Mammary epithelial cell (primary cell): ENCODE measurements around the gene SAMD5.

ENCODE experiments used
- EZH2 ChIP-seq: IDR thresholded peaks from 2 replicates; pipeline ENCODE4 v1.6.1; 2012; ENCODE audit warnings: low read length, inconsistent platforms, borderline replicate concordance
- TF ChIP-seq, protein P1 (sequence below), 2 donors: IDR thresholded peaks in 1 of 2; conservative IDR thresholded peaks in 1 of 2; 2 replicates each; pipeline ENCODE4 v1.5.1; 2011 to 2012; ENCODE audit warnings: inconsistent platforms in 2 of 2, low read length in 2 of 2, mild to moderate bottlenecking in 2 of 2, control low read depth in 1 of 2, low read depth in 1 of 2; ENCODE audit not compliant: insufficient read depth in 1 of 2; ENCODE audit errors: extremely low read depth in 1 of 2

DNA sequence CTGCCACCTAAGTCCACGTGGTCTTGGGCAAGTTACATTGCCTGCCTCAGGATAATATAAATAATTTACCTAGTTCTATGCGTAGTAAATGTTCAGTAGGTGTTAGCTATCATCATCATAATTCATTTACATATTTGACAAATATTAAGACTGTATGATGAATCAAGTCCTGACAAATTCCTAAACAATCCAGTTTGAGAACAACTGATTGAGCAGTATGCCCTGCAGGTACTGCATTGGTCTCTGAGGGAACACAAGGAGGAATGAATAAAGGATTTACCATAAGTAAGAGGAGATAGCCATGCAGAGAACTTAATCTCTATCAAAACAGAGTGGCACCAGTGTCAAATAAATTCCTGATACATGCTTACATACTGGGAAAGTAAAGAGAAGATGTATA, 70.4 kb downstream of the SAMD5 start:
- TF ChIP-seq EZH2, result no peak
- TF ChIP-seq, protein P1, sequence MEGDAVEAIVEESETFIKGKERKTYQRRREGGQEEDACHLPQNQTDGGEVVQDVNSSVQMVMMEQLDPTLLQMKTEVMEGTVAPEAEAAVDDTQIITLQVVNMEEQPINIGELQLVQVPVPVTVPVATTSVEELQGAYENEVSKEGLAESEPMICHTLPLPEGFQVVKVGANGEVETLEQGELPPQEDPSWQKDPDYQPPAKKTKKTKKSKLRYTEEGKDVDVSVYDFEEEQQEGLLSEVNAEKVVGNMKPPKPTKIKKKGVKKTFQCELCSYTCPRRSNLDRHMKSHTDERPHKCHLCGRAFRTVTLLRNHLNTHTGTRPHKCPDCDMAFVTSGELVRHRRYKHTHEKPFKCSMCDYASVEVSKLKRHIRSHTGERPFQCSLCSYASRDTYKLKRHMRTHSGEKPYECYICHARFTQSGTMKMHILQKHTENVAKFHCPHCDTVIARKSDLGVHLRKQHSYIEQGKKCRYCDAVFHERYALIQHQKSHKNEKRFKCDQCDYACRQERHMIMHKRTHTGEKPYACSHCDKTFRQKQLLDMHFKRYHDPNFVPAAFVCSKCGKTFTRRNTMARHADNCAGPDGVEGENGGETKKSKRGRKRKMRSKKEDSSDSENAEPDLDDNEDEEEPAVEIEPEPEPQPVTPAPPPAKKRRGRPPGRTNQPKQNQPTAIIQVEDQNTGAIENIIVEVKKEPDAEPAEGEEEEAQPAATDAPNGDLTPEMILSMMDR (conservative IDR thresholded peaks at IDR 0.05 in 1 of 2, IDR thresholded peaks at IDR 0.05 in 1 of 2; ENCODE audit: extremely low read depth in 1 of 2, insufficient read depth in 1 of 2, low read depth in 1 of 2, low read length in 2 of 2), result no peak
